Measurements from ENCODE around the gene POU2F2.

Gene POU2F2

GRCh38 chr19:42098781-42099180 is 33.5 kb downstream of the POU2F2 start:
- no peak for DNase-seq

- no peak for DNase-seq
Measured at GRCh38 chr19:42097461-42097860, 34.8 kb downstream of the POU2F2 start.

- no peak for DNase-seq
Measured at GRCh38 chr19:42096255-42096837, 35.9 kb downstream of the POU2F2 start.

- no peak for DNase-seq
Measured at GRCh38 chr19:42095814-42096230, 36.4 kb downstream of the POU2F2 start.

GRCh38 chr19:42095142-42095813 is 37.0 kb downstream of the POU2F2 start:
- DNase-seq: no peak

GRCh38 chr19:42093926-42094325 is 38.3 kb downstream of the POU2F2 start:
- no peak for DNase-seq

- no peak for DNase-seq
Measured at GRCh38 chr19:42093505-42093904, 38.7 kb downstream of the POU2F2 start.

- DNase-seq: peak; percentile 70
Measured at GRCh38 chr19:42092350-42092749, 39.9 kb downstream of the POU2F2 start.

GRCh38 chr19:42091742-42092141 is 40.5 kb downstream of the POU2F2 start:
- DNase-seq: no peak

GRCh38 chr19:42091300-42091699 is 40.9 kb downstream of the POU2F2 start:
- DNase-seq: no peak

- DNase-seq: no peak
Measured at GRCh38 chr19:42090672-42091071, 41.6 kb downstream of the POU2F2 start.

GRCh38 chr19:42089772-42090171 is 42.5 kb downstream of the POU2F2 start:
- no peak for DNase-seq

- DNase-seq: no peak
Measured at GRCh38 chr19:42089191-42089750, 43.0 kb downstream of the POU2F2 start.

GRCh38 chr19:42088471-42089190 is 43.6 kb downstream of the POU2F2 start:
- DNase-seq: no peak

- DNase-seq: no peak
Measured at GRCh38 chr19:42086770-42087550, 45.3 kb downstream of the POU2F2 start.

- DNase-seq: no peak
Measured at GRCh38 chr19:42086188-42086736, 46.0 kb downstream of the POU2F2 start.

- DNase-seq: no peak
Measured at GRCh38 chr19:42083537-42083936, 48.7 kb downstream of the POU2F2 start.

GRCh38 chr19:42081584-42082203 is 50.6 kb downstream of the POU2F2 start:
- DNase-seq: peak; percentile 42

- DNase-seq: no peak
Measured at GRCh38 chr19:42080764-42081375, 51.4 kb downstream of the POU2F2 start.

- no peak for DNase-seq
Measured at GRCh38 chr19:42079886-42080763, 52.1 kb downstream of the POU2F2 start.

GRCh38 chr19:42079276-42079669 is 53.0 kb downstream of the POU2F2 start:
- DNase-seq: no peak

All from activated CD4-positive, alpha-beta T cell treated with anti-CD3 and anti-CD28 coated beads, Interleukin-10, Interleukin-2, amounts not matched to agents 100 ng/mL and 50 ng/mL, durations not matched to agents 16 hours and 8 hours (primary cell).